Caco-2 (cell line): ENCODE data around the gene SRP72. TPM values are rescaled to one million over a fixed set of nuclear protein-coding genes. Genes with fewer than 3 reads are reported as not detected.

Experiments
- BruUV-seq: library from RNA; stranded (reverse); fragments of 400-500 nt; replicated peaks from 2 replicates; lab custom pipeline; 2021; lab: Mats Ljungman, UMichigan
- CTCF ChIA-PET: fragments of 300-600 bp; sonication (Branson Sonifier 250); formaldehyde crosslinking; loops from one replicate; lab custom pipeline; 2022; ENCODE audit warnings: antibody characterized with exemption; lab: Charles Lee
- POLR2A ChIA-PET: fragments of 300-600 bp; sonication (Branson Sonifier 250); formaldehyde crosslinking; loops from one replicate; lab custom pipeline; 2022; ENCODE audit warnings: antibody characterized with exemption; lab: Charles Lee
- DNase-seq, 2 experiments: peaks; one replicate each; pipeline versions ENCODE4 v3.0.0 to v3.0.0-alpha.2; 2020 to 2022
- H3K27me3 ChIP-seq: replicated peaks from 2 replicates; pipeline ENCODE4 v1.6.0; 2011; ENCODE audit warnings: low read length; ENCODE audit not compliant: control insufficient read depth, insufficient read depth
- H3K36me3 ChIP-seq: 2 replicates; pipeline ENCODE4 v1.5.1; 2011; ENCODE audit warnings: low read length; ENCODE audit not compliant: control insufficient read depth, insufficient read depth
- H3K4me1 ChIP-seq: fragments of 250-450 bp; sonication (Bioruptor Pico); 2 replicates; pipeline ENCODE4 v1.5.1; 2020; ENCODE audit warnings: mild to moderate bottlenecking
- H3K4me3 ChIP-seq: 2 replicates; pipeline ENCODE4 v1.5.1; 2011; ENCODE audit warnings: low read depth, mild to moderate bottlenecking, control low read depth, low read length
- H3K9me3 ChIP-seq: fragments of 250-450 bp; sonication (Bioruptor Pico); 2 replicates; pipeline ENCODE4 v1.5.1; 2020; ENCODE audit warnings: mild to moderate bottlenecking, moderate library complexity
- H3K27ac Mint-ChIP-seq: one replicate; pipeline ENCODE4 v1.8.0; 2022; ENCODE audit warnings: mixed read lengths; ENCODE audit not compliant: unreplicated experiment
- H3K27me3 Mint-ChIP-seq: one replicate; pipeline ENCODE4 v1.8.0; 2022; ENCODE audit warnings: mixed read lengths; ENCODE audit not compliant: insufficient read depth, unreplicated experiment
- H3K36me3 Mint-ChIP-seq: one replicate; pipeline ENCODE4 v1.8.0; 2022; ENCODE audit warnings: mild to moderate bottlenecking, mixed read lengths; ENCODE audit not compliant: insufficient read depth, unreplicated experiment
- H3K4me1 Mint-ChIP-seq: one replicate; pipeline ENCODE4 v1.8.0; 2022; ENCODE audit warnings: low read depth, mixed read lengths; ENCODE audit not compliant: unreplicated experiment
- H3K4me3 Mint-ChIP-seq: one replicate; pipeline ENCODE4 v1.8.0; 2022; ENCODE audit warnings: mild to moderate bottlenecking, moderate library complexity, mixed read lengths; ENCODE audit not compliant: unreplicated experiment
- H3K9me3 Mint-ChIP-seq: one replicate; pipeline ENCODE4 v1.8.0; 2022; ENCODE audit warnings: mixed read lengths; ENCODE audit not compliant: unreplicated experiment
- intact Hi-C: fragments of 100-400 bp; cut with micrococcal nuclease; formaldehyde crosslinking; loops from one replicate; pipeline ENCODE4 v1.10.0; 2022; ENCODE audit not compliant: unreplicated experiment
- total RNA-seq: library from RNA; stranded (reverse); gene quantifications from 2 replicates; pipeline ENCODE4 v1.2.3, GENCODE V29; 2022
- TF ChIP-seq, protein P1 (sequence below), 2 experiments: fragments of 200-600 bp in 1 of 2; IDR thresholded peaks; 1 replicate in 1 of 2; 2 replicates in 1 of 2; pipeline versions ENCODE4 v1.5.1 to v1.8.0; 2011 to 2022; ENCODE audit warnings: antibody characterized with exemption in 1 of 2, control low read depth in 1 of 2, inconsistent platforms in 1 of 2, low read depth in 1 of 2, low read length in 1 of 2, mild to moderate bottlenecking in 1 of 2, moderate library complexity in 1 of 2; ENCODE audit not compliant: insufficient read depth in 1 of 2, severe bottlenecking in 1 of 2, unreplicated experiment in 1 of 2

SRP72 gene
- total RNA-seq, 1 experiment from 2014 or later = 116 TPM

GRCh38 chr4:56434599-56435139, 32.7 kb upstream of the SRP72 start:
- peak overlapping the region; percentile 87 for H3K4me3 ChIP-seq
- DNase-seq = peak in 1 of 2 experiments; percentile 78
- no peaks in the 10 kb centered on the region for H3K27me3 ChIP-seq
- H3K27me3 Mint-ChIP-seq = no peaks in the 10 kb centered on the region
- no TSS peak for BruUV-seq
- no peaks in the 10 kb centered on the region for H3K9me3 Mint-ChIP-seq
- no peaks in the 10 kb centered on the region for H3K4me1 ChIP-seq
- ChIA-PET POLR2A (interaction anchor here (0.6 to 4.1 kb wide), 6 partner anchors 24 to 698 kb away, joined by 3 to 50 read pairs (median 12); partner anchors contain the start of gene AASDH), CTCF (interaction anchor here (0.6 to 2.1 kb wide), 7 partner anchors 9 to 486 kb away, joined by 3 to 11 read pairs (median 5); partner anchors contain the start of genes AASDH and CEP135)
- intact Hi-C loops = loop anchor here (1.0 to 10.0 kb wide), 4 partner anchors 24 to 470 kb away; partner anchors contain the start of genes REST and SRP72
- no peaks in the 10 kb centered on the region for H3K9me3 ChIP-seq
- H3K4me3 Mint-ChIP-seq = peak overlapping the region; percentile 98
- H3K27ac Mint-ChIP-seq = peak overlapping the region; percentile 96
- peaks cover under 1% of the 10 kb centered on the region for H3K36me3 ChIP-seq
- TF ChIP-seq, protein P1, sequence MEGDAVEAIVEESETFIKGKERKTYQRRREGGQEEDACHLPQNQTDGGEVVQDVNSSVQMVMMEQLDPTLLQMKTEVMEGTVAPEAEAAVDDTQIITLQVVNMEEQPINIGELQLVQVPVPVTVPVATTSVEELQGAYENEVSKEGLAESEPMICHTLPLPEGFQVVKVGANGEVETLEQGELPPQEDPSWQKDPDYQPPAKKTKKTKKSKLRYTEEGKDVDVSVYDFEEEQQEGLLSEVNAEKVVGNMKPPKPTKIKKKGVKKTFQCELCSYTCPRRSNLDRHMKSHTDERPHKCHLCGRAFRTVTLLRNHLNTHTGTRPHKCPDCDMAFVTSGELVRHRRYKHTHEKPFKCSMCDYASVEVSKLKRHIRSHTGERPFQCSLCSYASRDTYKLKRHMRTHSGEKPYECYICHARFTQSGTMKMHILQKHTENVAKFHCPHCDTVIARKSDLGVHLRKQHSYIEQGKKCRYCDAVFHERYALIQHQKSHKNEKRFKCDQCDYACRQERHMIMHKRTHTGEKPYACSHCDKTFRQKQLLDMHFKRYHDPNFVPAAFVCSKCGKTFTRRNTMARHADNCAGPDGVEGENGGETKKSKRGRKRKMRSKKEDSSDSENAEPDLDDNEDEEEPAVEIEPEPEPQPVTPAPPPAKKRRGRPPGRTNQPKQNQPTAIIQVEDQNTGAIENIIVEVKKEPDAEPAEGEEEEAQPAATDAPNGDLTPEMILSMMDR (IDR thresholded peaks at IDR 0.05; ENCODE audit: insufficient read depth in 1 of 2, low read depth in 1 of 2, low read length in 1 of 2, severe bottlenecking in 1 of 2, unreplicated experiment in 1 of 2) = no peak
- peaks cover 6% of the 10 kb centered on the region for H3K4me1 Mint-ChIP-seq
- H3K36me3 Mint-ChIP-seq = peaks cover 45% of the 10 kb centered on the region

- BruUV-seq = no TSS peak
- peak within 1 kb of the TSS; percentile 96 for H3K27ac Mint-ChIP-seq
- H3K36me3 ChIP-seq = peaks cover 1% of the 10 kb centered on the region; the same call in 1 of the 2 replicates
- intact Hi-C loops = loop anchor here (1.0 to 10.0 kb wide), 4 partner anchors 25 to 469 kb away; partner anchors contain the start of genes REST and SRP72
- TF ChIP-seq, protein P1 (IDR thresholded peaks at IDR 0.05; ENCODE audit: insufficient read depth in 1 of 2, low read depth in 1 of 2, low read length in 1 of 2, severe bottlenecking in 1 of 2, unreplicated experiment in 1 of 2) = peak in 1 of 2 experiments; percentile 14
- H3K36me3 Mint-ChIP-seq = peaks cover 49% of the 10 kb centered on the region
- peak; percentile 98 for DNase-seq
- ChIA-PET CTCF (interaction anchor here (0.6 to 2.1 kb wide), 9 partner anchors 10 to 487 kb away, joined by 3 to 11 read pairs (median 4); partner anchors contain the start of genes AASDH and CEP135), POLR2A (interaction anchor here (0.6 to 4.1 kb wide), 11 partner anchors 9 to 697 kb away, joined by 3 to 50 read pairs (median 4); partner anchors contain the start of genes AASDH, NOA1 and POLR2B)
- H3K27me3 ChIP-seq = no peaks in the 10 kb centered on the region
- no peaks in the 10 kb centered on the region for H3K4me1 ChIP-seq
- H3K27me3 Mint-ChIP-seq = no peaks in the 10 kb centered on the region
- H3K4me3 ChIP-seq = peak within 1 kb of the TSS; percentile 87
- peaks cover 11% of the 10 kb centered on the region for H3K4me1 Mint-ChIP-seq
- no peaks in the 10 kb centered on the region for H3K9me3 Mint-ChIP-seq
- H3K4me3 Mint-ChIP-seq = peak within 1 kb of the TSS; percentile 98
- no peaks in the 10 kb centered on the region for H3K9me3 ChIP-seq
Measured at GRCh38 chr4:56435140-56435926, 32.1 kb upstream of the SRP72 start, which contains the start of gene PPAT. Gene PPAT (minus strand): TSS chr4:56435615. CDS start chr4:56435477, 138 bp downstream.

DNA sequence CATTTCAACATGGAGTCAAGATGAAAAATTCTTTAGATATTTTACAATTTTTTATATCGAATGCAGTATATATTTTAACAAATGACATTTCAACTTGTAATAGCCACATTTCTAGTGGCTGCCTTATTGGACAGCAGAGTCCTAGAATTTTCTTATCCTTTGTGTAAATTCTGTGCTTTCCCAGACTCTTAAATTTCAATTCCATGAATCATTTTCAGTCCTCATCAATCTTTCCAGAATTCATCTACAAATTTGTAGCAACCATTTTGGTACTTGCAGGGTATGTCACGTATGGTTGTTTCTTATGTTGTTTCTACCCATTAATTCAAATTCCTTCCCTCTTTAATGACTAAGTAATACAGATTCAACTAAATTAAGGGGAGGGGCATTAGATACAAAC, 28.7 kb upstream of the SRP72 start:
- H3K36me3 ChIP-seq = peaks cover 2% of the 10 kb centered on the region
- no peaks in the 10 kb centered on the region for H3K9me3 ChIP-seq
- H3K4me1 ChIP-seq = peaks cover 3% of the 10 kb centered on the region; the same call in 1 of the 2 replicates
- Mint-ChIP-seq H3K4me3 (peak overlapping the region; percentile 22), H3K9me3 (no peaks in the 10 kb centered on the region), H3K27me3 (no peaks in the 10 kb centered on the region), H3K27ac (no peak overlapping the region), H3K36me3 (peaks cover 68% of the 10 kb centered on the region), H3K4me1 (peaks cover 14% of the 10 kb centered on the region)
- TF ChIP-seq, protein P1 (IDR thresholded peaks at IDR 0.05; ENCODE audit: insufficient read depth in 1 of 2, low read depth in 1 of 2, low read length in 1 of 2, severe bottlenecking in 1 of 2, unreplicated experiment in 1 of 2) = no peak
- intact Hi-C loops = loop anchor here (5.0 to 10.0 kb wide), 2 partner anchors 104 to 466 kb away; partner anchors contain the start of gene REST
- H3K4me3 ChIP-seq = no peak overlapping the region
- DNase-seq = no peak
- ChIA-PET CTCF (no interaction called here), POLR2A (no interaction called here)
- BruUV-seq = no TSS peak
- no peaks in the 10 kb centered on the region for H3K27me3 ChIP-seq
